Keratinocyte (primary cell): ENCODE results near the gene UBE2R2. TPM values are rescaled to one million over a fixed set of nuclear protein-coding genes. Genes with fewer than 3 reads are reported as not detected.

Experiments used
- DNase-seq: peaks from one replicate; pipeline ENCODE4 v3.0.0-alpha.2; 2011; ENCODE audit warnings: low read depth, missing footprints, low spot score
- FAIRE-seq: peaks from 2 replicates; lab custom pipeline; 2011; peaks lifted over from hg19 to GRCh38; lab: Jason Lieb, UNC
- H2AFZ ChIP-seq: 2 replicates; pipeline ENCODE4 v1.6.0; 2012; ENCODE audit warnings: low read length, control low read depth, inconsistent platforms; ENCODE audit not compliant: control insufficient read depth
- H3K27ac ChIP-seq: 2 replicates; pipeline ENCODE4 v1.5.1; 2011; ENCODE audit warnings: low read length; ENCODE audit not compliant: control insufficient read depth, insufficient read depth
- H3K27me3 ChIP-seq: 3 replicates; pipeline ENCODE4 v1.6.0; 2011; ENCODE audit warnings: low read length; ENCODE audit not compliant: control insufficient read depth, insufficient read depth; ENCODE audit errors: extremely low read depth
- H3K36me3 ChIP-seq, 2 experiments: 2 replicates in 1 of 2; 3 replicates in 1 of 2; pipeline ENCODE4 v1.5.1; 2011; ENCODE audit warnings: low read length in 2 of 2, mild to moderate bottlenecking in 1 of 2; ENCODE audit not compliant: control insufficient read depth in 2 of 2, insufficient read depth in 2 of 2; ENCODE audit errors: extremely low read depth in 1 of 2
- H3K4me1 ChIP-seq: 3 replicates; pipeline ENCODE4 v1.5.1; 2011; ENCODE audit warnings: low read length; ENCODE audit not compliant: control insufficient read depth, insufficient read depth; ENCODE audit errors: extremely low read depth
- H3K4me2 ChIP-seq: 3 replicates; pipeline ENCODE4 v1.6.0; 2011; ENCODE audit warnings: low read depth, low read length; ENCODE audit not compliant: control insufficient read depth, insufficient read depth; ENCODE audit errors: extremely low read depth
- H3K4me3 ChIP-seq, 3 experiments: fragments of 200-600 bp in 1 of 3; sonication (generic) in 1 of 3; 2 replicates in 2 of 3; 3 replicates in 1 of 3; pipeline ENCODE4 v1.5.1; 2011 to 2016; ENCODE audit warnings: low read length in 3 of 3, mild to moderate bottlenecking in 3 of 3, control low read depth in 2 of 3, inconsistent platforms in 1 of 3, low read depth in 1 of 3, mixed read lengths in 1 of 3, mixed run types in 1 of 3, moderate library complexity in 1 of 3; ENCODE audit not compliant: control insufficient read depth in 2 of 3, insufficient read depth in 2 of 3; ENCODE audit errors: extremely low read depth in 1 of 3
- H3K79me2 ChIP-seq: 2 replicates; pipeline ENCODE4 v1.6.0; 2012; ENCODE audit warnings: low read length; ENCODE audit not compliant: control insufficient read depth, insufficient read depth
- H3K9ac ChIP-seq: 3 replicates; pipeline ENCODE4 v1.6.0; 2011; ENCODE audit warnings: low read length; ENCODE audit not compliant: control insufficient read depth, insufficient read depth; ENCODE audit errors: extremely low read depth
- H3K9me1 ChIP-seq: 3 replicates; pipeline ENCODE4 v1.6.0; 2011; ENCODE audit warnings: low read length; ENCODE audit not compliant: control insufficient read depth, insufficient read depth; ENCODE audit errors: extremely low read depth
- H3K9me3 ChIP-seq: 2 replicates; pipeline ENCODE4 v1.5.1; 2012; ENCODE audit warnings: low read depth, low read length; ENCODE audit not compliant: control insufficient read depth
- H4K20me1 ChIP-seq: 3 replicates; pipeline ENCODE4 v1.6.0; 2011; ENCODE audit warnings: low read length; ENCODE audit not compliant: control insufficient read depth, insufficient read depth; ENCODE audit errors: extremely low read depth
- CTCF ChIP-seq, 3 experiments: IDR thresholded peaks in 1 of 3; conservative IDR thresholded peaks in 1 of 3; optimal IDR thresholded peaks in 1 of 3; 2 replicates in 2 of 3; 3 replicates in 1 of 3; pipeline versions ENCODE3 to v1.5.1; 2011; ENCODE audit warnings: low read length in 3 of 3, mild to moderate bottlenecking in 3 of 3, moderate library complexity in 2 of 3, control low read depth in 1 of 3, inconsistent platforms in 1 of 3; ENCODE audit not compliant: insufficient read depth in 2 of 3; ENCODE audit errors: extremely low read depth in 1 of 3
- EZH2 ChIP-seq: IDR thresholded peaks from one replicate; pipeline ENCODE4 v1.6.1; 2012; ENCODE audit warnings: inconsistent platforms, mild to moderate bottlenecking, low read length, moderate library complexity
- dilution Hi-C: fragments of 300-500 bp; cut with MboI; formaldehyde crosslinking; loops from one replicate; pipeline ENCODE4 v1.7.0; 2020; ENCODE audit warnings: low sequenced_read_pairs; ENCODE audit not compliant: extremely low pct_ligation_motif_present
- polyA plus RNA-seq, 5 experiments: library from polyadenylated mRNA; depleted of rRNA in 3 of 5; stranded (reverse) in 3 of 5; stranded (forward) in 1 of 5; unstranded in 1 of 5; fragments of >200 nt; gene quantifications; 1 replicate in 1 of 5; 2 replicates in 3 of 5; 3 replicates in 1 of 5; pipeline versions ENCODE4 v1.2.1 to v1.2.3, GENCODE V29; 2011 to 2012; ENCODE audit warnings: missing spikeins in 2 of 5, low read depth in 1 of 5, low replicate concordance in 1 of 5

UBE2R2 gene
- polyA plus RNA-seq, 1 donor (not counting 4 experiments of a cell fraction or from before 2014, with no cell fraction given): 20.5 TPM

GRCh38 chr9:33880211-33881089 is 63.5 kb downstream of the UBE2R2 start:
- no peak overlapping the region for H3K4me2 ChIP-seq
- DNase-seq (no peak), FAIRE-seq (no peak)
- H4K20me1 ChIP-seq: peaks cover 10% of the 10 kb centered on the region
- peaks cover 96% of the 10 kb centered on the region for H3K79me2 ChIP-seq
- no peak for TF ChIP-seq EZH2
- no peak for TF ChIP-seq CTCF (optimal IDR thresholded peaks at IDR 0.05 in 1 of 3, IDR thresholded peaks at IDR 0.05 in 1 of 3, conservative IDR thresholded peaks at IDR 0.05 in 1 of 3; ENCODE audit: extremely low read depth in 1 of 3, insufficient read depth in 2 of 3, low read length in 3 of 3)
- dilution Hi-C loops: no loop called here
- H3K9ac ChIP-seq: no peak overlapping the region
- H3K4me1 ChIP-seq: peaks cover 8% of the 10 kb centered on the region
- no peaks in the 10 kb centered on the region for H3K27me3 ChIP-seq
- peaks cover 0 to 2% of the 10 kb centered on the region in 2 experiments for H3K36me3 ChIP-seq
- no peak overlapping the region for H3K4me3 ChIP-seq
- peaks cover 2% of the 10 kb centered on the region for H3K9me1 ChIP-seq
- no peak overlapping the region for H2AFZ ChIP-seq
- no peak overlapping the region for H3K27ac ChIP-seq
- H3K9me3 ChIP-seq: no peaks in the 10 kb centered on the region

- no peak overlapping the region for H3K4me2 ChIP-seq
- peaks cover 0 to 2% of the 10 kb centered on the region in 2 experiments for H3K36me3 ChIP-seq
- FAIRE-seq: no peak
- peaks cover 2% of the 10 kb centered on the region for H3K9me1 ChIP-seq
- H3K4me1 ChIP-seq: peaks cover 8% of the 10 kb centered on the region
- H3K9me3 ChIP-seq: no peaks in the 10 kb centered on the region
- dilution Hi-C loops: no loop called here
- TF ChIP-seq EZH2 (no peak), CTCF (optimal IDR thresholded peaks at IDR 0.05 in 1 of 3, IDR thresholded peaks at IDR 0.05 in 1 of 3, conservative IDR thresholded peaks at IDR 0.05 in 1 of 3; ENCODE audit: extremely low read depth in 1 of 3, insufficient read depth in 2 of 3, low read length in 3 of 3) (no peak)
- H4K20me1 ChIP-seq: peaks cover 15% of the 10 kb centered on the region
- no peak overlapping the region for H3K9ac ChIP-seq
- no peak overlapping the region for H3K27ac ChIP-seq
- H3K79me2 ChIP-seq: peaks cover 95% of the 10 kb centered on the region
- no peak overlapping the region for H2AFZ ChIP-seq
- no peaks in the 10 kb centered on the region for H3K27me3 ChIP-seq
- no peak for DNase-seq
- H3K4me3 ChIP-seq: no peak overlapping the region
Observed at GRCh38 chr9:33881635-33882034, 64.7 kb downstream of the UBE2R2 start.
